Parathyroid adenoma (tissue), 2 donors: Measurements from ENCODE around the gene NEK1.

ENCODE experiments used
- H2AFZ ChIP-seq: fragments of 300-600 bp; sonication (generic); one replicate; pipeline ENCODE4 v1.7.0; 2017; ENCODE audit warnings: antibody characterized with exemption, mild to moderate bottlenecking
- H3K27ac ChIP-seq: fragments of 300-600 bp; sonication (generic); one replicate; pipeline ENCODE4 v1.7.0; 2017
- H3K27me3 ChIP-seq: fragments of 300-600 bp; sonication (generic); one replicate; pipeline ENCODE4 v1.7.0; 2017; ENCODE audit warnings: low read length; ENCODE audit not compliant: control insufficient read depth, insufficient read depth
- H3K36me3 ChIP-seq: fragments of 300-600 bp; sonication (generic); one replicate; pipeline ENCODE4 v1.7.0; 2017; ENCODE audit warnings: low read length; ENCODE audit not compliant: control insufficient read depth, insufficient read depth
- H3K4me1 ChIP-seq: fragments of 300-600 bp; sonication (generic); one replicate; pipeline ENCODE4 v1.7.0; 2017; ENCODE audit warnings: control low read depth
- H3K4me2 ChIP-seq: fragments of 300-600 bp; sonication (generic); one replicate; pipeline ENCODE4 v1.7.0; 2017; ENCODE audit warnings: low read length
- H3K4me3 ChIP-seq: fragments of 300-600 bp; sonication (generic); one replicate; pipeline ENCODE4 v1.7.0; 2017; ENCODE audit warnings: low read depth, low read length
- H3K79me2 ChIP-seq: fragments of 300-600 bp; sonication (generic); one replicate; pipeline ENCODE4 v1.7.0; 2017; ENCODE audit warnings: control low read depth
- H3K9ac ChIP-seq: fragments of 300-600 bp; sonication (generic); one replicate; pipeline ENCODE4 v1.7.0; 2017; ENCODE audit warnings: mild to moderate bottlenecking
- H3K9me3 ChIP-seq: fragments of 300-600 bp; sonication (generic); one replicate; pipeline ENCODE4 v1.7.0; 2017; ENCODE audit warnings: low read length; ENCODE audit not compliant: control insufficient read depth
- CTCF ChIP-seq: fragments of 300-600 bp; sonication (generic); IDR thresholded peaks from one replicate; pipeline ENCODE4 v1.7.0; 2017; ENCODE audit warnings: antibody characterized with exemption, mild to moderate bottlenecking
- donor health status: primary hyperparathyroidism.

The NEK1 gene, protein sequence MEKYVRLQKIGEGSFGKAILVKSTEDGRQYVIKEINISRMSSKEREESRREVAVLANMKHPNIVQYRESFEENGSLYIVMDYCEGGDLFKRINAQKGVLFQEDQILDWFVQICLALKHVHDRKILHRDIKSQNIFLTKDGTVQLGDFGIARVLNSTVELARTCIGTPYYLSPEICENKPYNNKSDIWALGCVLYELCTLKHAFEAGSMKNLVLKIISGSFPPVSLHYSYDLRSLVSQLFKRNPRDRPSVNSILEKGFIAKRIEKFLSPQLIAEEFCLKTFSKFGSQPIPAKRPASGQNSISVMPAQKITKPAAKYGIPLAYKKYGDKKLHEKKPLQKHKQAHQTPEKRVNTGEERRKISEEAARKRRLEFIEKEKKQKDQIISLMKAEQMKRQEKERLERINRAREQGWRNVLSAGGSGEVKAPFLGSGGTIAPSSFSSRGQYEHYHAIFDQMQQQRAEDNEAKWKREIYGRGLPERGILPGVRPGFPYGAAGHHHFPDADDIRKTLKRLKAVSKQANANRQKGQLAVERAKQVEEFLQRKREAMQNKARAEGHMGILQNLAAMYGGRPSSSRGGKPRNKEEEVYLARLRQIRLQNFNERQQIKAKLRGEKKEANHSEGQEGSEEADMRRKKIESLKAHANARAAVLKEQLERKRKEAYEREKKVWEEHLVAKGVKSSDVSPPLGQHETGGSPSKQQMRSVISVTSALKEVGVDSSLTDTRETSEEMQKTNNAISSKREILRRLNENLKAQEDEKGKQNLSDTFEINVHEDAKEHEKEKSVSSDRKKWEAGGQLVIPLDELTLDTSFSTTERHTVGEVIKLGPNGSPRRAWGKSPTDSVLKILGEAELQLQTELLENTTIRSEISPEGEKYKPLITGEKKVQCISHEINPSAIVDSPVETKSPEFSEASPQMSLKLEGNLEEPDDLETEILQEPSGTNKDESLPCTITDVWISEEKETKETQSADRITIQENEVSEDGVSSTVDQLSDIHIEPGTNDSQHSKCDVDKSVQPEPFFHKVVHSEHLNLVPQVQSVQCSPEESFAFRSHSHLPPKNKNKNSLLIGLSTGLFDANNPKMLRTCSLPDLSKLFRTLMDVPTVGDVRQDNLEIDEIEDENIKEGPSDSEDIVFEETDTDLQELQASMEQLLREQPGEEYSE (N-terminal part only)

GRCh38 chr4:169611991-169612870 is at the start of gene NEK1:
TSS of gene NEK1 (minus strand) at chr4:169612583. CDS start at chr4:169602630, 9,953 bp downstream.
- Histone ChIP-seq H3K27me3 (no peaks in the 10 kb centered on the region), H3K27ac (peak within 1 kb of the TSS; percentile 92), H2AFZ (peak within 1 kb of the TSS; percentile 89), H3K79me2 (no peaks in the 10 kb centered on the region), H3K9ac (peak within 1 kb of the TSS; percentile 41), H3K4me1 (no peaks in the 10 kb centered on the region), H3K4me2 (peak within 1 kb of the TSS; percentile 73), H3K9me3 (no peaks in the 10 kb centered on the region), H3K36me3 (no peaks in the 10 kb centered on the region), H3K4me3 (peak within 1 kb of the TSS; percentile 91)
- TF ChIP-seq CTCF = no peak

DNA sequence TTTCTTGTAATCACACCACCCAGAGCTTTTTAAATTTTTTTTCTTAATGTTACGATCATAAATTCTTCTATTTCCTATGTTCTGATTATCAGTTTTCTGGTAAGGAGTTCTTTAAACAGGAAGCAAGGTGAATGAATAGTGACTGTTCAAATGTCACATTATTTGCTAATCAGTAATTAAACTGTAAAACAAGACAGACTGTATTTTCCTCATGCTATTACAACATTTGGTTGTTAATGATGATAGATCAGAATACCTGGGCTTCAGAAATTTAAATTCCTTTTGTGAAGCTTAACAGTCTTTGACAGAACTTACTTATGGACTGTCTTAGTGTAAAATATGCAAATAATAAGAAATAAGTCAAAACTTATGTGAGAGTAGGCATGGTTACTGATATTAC is 49.4 kb upstream of the NEK1 start:
- Histone ChIP-seq H3K27me3 (no peaks in the 10 kb centered on the region), H2AFZ (no peak overlapping the region), H3K4me2 (no peak overlapping the region), H3K4me1 (peaks cover 3% of the 10 kb centered on the region), H3K9me3 (no peaks in the 10 kb centered on the region), H3K36me3 (no peaks in the 10 kb centered on the region), H3K9ac (no peak overlapping the region), H3K4me3 (no peak overlapping the region), H3K79me2 (no peaks in the 10 kb centered on the region), H3K27ac (no peak overlapping the region)
- TF ChIP-seq CTCF = no peak

DNA sequence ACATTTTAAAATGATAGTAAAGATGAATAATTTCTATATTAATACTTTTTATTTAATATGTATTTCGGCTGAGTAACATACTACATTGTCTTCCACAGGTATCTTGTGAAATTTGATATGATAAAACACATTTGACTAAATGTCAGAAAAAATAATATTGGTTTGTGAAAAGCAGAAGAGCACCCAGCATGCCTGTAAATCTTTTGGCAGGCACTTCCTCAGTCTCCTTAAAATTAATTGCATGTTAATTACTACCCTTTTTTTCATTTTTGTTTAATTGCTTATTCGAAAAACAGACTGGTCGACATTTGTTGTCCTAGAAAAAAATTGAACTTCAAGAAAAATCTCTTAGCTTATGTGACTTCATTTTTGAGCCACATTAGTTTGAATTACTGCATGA is 48.5 kb upstream of the NEK1 start:
- Histone ChIP-seq H2AFZ (no peak overlapping the region), H3K27ac (no peak overlapping the region), H3K9me3 (no peaks in the 10 kb centered on the region), H3K4me3 (no peak overlapping the region), H3K79me2 (no peaks in the 10 kb centered on the region), H3K4me2 (no peak overlapping the region), H3K9ac (no peak overlapping the region), H3K36me3 (no peaks in the 10 kb centered on the region), H3K27me3 (no peaks in the 10 kb centered on the region), H3K4me1 (peaks cover 3% of the 10 kb centered on the region)
- TF ChIP-seq CTCF = no peak
